Middle frontal gyrus (tissue), 1 donor: ENCODE results near the gene PROSER3.
"Not testable (repeated sequence)": the region's sequence is repeated elsewhere in the genome, so short reads cannot be mapped to it uniquely, and the experiment has no call there.

Source experiments
- DNase-seq: peaks from one replicate; pipeline ENCODE4 v3.0.0-alpha.2; 2015; ENCODE audit warnings: low spot score; ENCODE audit errors: extremely low spot score

PROSER3 gene

DNA sequence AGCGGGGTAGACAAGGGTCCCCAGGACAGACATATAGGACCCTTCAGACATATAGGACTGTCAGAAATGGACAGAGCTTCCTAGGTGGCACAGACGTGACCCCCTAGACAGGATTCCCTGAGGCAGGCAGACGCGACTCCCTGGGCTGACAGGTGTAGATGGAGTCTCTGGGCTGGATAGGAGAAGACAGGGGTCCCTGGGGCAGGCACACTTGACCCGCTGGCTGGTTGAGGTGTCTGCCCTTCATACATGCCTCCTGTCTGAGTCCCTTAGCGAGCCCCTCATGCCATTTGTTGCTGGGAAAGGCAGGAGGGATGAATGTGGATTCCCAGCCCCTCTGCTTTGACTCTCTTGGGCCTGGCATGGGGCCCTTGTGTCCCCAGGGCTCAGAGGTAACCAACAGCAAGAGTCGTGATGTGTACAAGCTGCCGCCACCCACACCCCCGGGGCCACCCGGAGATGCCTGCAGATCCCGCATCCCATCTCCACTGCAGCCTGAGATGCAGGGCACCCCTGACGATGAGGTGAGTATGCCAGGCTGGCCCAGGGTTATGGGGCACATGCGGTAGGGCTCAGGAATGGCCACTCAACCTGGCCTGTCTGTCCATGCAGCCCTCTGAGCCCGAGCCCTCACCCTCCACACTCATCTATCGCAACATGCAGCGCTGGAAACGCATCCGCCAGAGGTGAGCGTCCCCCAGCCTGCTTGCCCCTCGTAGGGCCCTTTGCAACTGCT is 4.2 kb upstream of the PROSER3 start:
- DNase-seq: no peak

DNA sequence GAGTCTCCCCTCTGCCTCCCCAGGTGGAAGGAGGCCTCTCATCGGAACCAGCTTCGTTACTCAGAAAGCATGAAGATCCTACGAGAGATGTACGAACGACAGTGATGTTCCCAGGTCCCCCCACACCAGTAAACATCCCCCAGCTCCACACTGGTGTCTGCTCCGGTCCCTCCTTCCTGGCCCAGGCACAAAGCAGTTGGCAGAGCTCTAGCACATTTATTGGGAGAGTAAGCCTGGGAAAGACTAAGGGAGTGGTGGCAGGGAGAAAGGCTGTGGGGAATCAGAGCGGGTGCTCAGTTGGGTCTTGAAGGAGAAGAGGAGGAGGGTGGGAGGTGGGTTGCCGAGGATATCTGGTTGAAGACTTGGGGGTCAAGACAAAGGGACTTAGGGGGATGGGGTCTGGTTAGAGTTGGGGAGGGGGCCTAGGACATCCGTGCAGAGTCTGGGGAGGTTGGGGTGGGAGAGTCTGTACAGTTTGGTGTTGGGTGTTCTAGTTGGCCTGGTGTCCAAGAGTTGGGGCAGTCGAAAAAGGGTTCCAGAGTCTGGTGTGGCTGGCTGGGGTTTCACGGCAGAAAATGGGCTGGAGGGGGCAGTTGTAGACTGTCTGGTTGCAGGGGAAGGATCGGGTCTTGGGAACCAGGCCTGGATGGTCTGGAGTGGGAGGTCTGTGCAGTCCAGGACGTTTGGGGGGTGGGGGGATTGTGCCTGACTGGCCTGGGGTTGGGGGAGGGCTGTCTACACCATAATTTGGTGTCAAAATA is 3.4 kb upstream of the PROSER3 start:
- DNase-seq: no peak

DNA sequence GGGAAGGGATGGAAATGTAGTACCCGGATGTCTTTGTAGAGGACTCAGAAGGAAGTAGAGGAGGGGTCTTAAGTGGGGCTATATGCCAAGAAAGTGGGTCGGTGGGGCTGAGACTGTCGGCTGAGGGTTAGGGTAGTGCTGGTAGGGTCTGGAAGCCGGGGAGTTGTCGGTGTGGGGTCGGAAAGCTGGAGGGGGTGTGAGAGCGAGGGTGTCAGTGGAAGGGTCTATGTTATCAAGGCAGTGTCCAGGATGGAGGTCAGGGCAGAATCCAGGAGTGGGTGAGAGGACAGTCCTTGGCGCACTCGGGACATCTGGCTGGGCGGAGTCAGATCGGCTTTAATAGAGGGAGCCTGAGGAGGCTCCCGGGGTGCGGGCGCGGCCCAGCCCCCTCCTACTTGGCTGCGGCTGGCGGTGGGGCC is 2.8 kb upstream of the PROSER3 start:
- no peak for DNase-seq

- no peak for DNase-seq
Observed at GRCh38 chr19:35755550-35756376, 2.2 kb upstream of the PROSER3 start.

- no peak for DNase-seq
Observed at GRCh38 chr19:35756377-35757230, 1.4 kb upstream of the PROSER3 start, which contains the start of gene HSPB6. Gene HSPB6 (minus strand): TSS chr19:35757029. CDS start chr19:35757008, 21 bp downstream.

DNA sequence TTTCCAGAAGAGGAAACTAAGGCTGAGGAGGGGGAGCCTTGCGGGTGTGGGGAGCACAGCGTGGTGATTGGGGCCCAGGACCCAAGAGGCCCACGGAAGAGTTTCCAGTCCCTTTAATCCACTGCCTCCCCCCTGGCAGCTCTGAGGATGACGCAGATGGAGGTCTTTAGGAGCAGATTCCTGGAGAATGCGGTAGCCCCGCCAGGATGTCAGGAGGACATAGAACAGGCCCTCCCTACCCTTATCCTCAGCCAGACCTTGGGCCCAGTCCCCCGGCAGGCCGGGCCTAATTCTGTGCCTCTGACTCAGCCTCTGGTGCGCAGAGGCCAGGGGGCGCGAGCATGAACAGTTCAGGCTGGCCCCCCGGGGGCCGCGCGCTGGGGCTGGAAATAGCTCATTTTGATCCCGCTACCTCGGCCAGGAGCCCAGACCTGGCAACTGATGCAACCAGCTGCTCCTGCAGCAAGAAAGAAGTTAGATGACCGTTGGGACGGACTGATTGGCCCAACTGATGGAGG is 686 bp upstream of the PROSER3 start:
- no peak for DNase-seq

DNA sequence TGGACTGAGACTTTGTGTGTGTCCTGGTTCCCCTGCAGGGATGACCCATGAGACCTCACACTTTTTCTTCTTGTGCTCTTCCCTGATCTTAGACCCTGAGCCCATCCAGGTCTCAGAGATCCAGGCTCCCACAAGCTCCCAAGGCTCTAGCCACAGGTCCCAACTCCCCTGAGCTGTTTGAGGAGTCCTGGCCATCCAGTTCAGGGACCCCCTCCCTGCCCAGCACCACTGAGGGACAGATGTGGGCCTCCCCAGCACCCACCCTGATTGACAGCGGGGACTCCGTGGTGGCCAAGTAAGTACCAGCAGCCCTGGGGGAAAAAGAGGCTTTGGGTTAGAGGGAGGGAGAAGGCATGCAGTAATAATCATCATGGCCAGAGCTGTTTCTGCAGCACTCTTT is 1.7 kb downstream of the PROSER3 start:
- no peak for DNase-seq

DNA sequence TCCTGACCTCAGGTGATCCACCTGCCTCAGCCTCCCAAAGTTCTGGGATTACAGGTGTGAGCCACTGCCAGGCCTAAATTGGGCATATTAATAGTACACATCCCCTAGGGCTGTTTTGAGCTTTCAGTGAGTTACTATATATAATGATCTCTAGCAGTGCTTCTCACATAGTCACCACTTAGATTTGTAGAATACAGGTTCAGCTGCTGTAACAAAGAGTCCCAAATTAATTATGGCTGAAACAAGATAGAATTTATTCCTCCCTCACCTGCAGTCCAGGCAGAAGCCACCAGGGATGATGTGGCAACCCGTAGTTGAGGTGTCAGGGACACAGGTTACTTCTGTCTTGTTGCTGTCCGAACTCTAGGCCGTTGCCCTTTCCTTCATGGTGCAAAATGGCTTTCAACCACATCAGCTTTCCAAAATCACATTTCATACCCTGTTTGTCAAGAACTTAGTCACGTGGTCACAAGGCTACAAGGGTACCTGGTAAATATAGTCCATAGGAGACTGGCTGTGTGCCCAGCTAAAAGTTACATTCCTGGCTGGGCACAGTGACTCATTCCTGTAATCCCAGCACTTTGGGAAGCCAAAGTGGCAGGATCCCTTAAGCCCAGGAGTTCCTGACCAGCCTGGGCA is 2.9 kb downstream of the PROSER3 start:
- no peak for DNase-seq

DNA sequence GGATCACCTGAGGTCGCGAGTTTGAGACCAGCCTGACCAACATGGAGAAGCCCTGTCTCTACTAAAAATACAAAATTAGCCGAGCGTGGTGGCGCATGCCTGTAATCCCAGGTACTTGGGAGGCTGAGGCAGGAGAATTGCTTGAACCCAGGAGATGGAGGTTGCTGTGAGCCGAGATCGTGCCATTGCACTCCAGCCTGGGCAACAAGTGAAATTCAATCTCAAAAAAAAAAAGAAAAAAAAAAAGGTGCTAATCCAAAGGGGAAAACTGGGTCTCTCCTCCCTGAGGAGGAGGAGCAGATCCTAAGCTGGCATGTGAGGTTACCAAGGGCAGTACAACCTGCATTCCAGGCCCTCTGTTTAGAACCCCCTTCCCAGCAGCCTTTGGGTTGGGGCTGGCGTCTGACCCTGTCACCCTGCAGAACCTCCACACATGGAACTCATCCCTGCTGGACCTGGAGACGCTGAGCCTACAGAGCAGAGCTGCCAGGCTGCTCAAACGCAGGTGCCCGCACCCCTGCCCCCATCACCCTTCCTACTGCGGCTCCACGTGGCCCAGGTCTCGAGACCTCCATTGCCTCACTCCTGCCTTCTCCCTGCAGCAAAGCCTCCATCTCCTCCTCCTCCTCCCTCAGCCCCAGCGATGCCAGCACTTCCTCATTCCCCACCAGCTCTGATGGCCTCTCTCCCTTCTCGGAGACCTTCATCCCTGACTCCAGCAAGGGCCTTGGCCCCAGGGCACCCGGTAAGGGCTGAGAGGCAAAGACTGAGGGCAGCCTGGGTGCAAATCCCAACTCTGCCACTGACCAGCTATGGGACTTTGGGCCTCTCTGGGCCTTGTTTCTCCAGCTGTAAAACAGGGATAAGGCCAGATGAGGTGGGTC is 6.7 kb downstream of the PROSER3 start:
- no peak for DNase-seq

DNA sequence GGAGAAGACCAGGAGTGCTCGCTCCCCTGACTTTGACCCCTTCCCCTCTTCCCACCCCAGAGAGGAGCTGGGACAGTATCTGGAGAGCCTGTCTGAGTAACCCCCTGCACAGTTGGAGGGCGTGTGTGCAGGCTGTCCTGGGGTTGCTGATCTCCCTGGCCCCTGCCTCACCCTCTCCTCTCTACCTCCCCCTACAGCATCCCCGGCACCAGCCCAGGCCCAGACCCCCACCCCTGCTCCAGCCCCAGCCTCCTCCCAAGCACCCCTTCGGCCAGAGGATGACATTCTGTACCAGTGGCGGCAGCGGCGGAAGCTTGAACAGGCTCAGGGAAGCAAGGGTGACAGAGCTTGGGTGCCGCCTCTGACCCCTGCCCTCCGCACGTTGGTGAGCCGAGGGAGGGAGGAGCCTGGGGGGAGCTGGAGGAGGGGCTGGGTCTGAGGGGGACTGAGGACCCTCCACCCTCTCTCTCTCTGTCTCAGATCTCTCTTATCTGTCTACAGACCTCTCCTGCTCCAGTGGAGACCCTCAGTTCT is 8.7 kb downstream of the PROSER3 start:
- DNase-seq: no peak

GRCh38 chr19:35767288-35768081 is 9.5 kb downstream of the PROSER3 start:
- DNase-seq: no peak

- no peak for DNase-seq
Observed at GRCh38 chr19:35768082-35768421, 10.1 kb downstream of the PROSER3 start.

DNA sequence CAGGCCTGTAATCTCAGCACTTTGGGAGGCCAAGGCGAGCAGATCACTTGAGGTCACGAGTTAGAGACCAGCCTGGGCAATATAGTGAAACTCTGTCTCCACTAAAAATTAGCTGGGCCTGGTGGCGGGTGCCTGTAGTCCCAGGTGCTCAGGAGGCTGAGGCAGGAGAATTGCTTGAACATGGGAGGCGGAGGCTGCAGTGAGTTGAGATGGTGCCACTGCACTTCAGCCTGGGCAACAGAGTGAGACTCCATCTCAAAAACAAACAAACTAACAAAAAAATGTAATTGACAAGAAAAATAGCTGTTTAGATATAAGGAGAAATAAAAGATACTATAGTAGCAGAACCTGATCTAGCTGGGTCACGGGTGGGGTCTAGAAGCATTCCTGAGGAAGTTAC is 14.4 kb downstream of the PROSER3 start:
- DNase-seq: not testable (repeated sequence)

GRCh38 chr19:35773020-35773806 is 15.2 kb downstream of the PROSER3 start:
- no peak for DNase-seq

GRCh38 chr19:35774274-35775045 is 16.5 kb downstream of the PROSER3 start:
- DNase-seq: no peak

DNA sequence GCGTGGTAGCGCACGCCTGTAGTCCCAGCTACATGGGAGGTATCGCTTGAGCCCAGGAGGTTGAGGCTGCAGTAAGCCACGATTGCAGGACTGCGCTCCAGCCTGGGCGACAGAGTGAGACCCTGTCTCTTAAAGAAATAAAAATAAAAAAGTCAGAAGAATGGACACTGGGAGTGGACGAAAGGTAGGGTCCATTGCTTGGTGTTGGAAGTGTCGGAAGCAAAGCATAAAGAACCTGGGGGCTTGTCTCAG is 17.0 kb downstream of the PROSER3 start:
- no peak for DNase-seq
